ENCODE results near the gene PSMD3.

DNA sequence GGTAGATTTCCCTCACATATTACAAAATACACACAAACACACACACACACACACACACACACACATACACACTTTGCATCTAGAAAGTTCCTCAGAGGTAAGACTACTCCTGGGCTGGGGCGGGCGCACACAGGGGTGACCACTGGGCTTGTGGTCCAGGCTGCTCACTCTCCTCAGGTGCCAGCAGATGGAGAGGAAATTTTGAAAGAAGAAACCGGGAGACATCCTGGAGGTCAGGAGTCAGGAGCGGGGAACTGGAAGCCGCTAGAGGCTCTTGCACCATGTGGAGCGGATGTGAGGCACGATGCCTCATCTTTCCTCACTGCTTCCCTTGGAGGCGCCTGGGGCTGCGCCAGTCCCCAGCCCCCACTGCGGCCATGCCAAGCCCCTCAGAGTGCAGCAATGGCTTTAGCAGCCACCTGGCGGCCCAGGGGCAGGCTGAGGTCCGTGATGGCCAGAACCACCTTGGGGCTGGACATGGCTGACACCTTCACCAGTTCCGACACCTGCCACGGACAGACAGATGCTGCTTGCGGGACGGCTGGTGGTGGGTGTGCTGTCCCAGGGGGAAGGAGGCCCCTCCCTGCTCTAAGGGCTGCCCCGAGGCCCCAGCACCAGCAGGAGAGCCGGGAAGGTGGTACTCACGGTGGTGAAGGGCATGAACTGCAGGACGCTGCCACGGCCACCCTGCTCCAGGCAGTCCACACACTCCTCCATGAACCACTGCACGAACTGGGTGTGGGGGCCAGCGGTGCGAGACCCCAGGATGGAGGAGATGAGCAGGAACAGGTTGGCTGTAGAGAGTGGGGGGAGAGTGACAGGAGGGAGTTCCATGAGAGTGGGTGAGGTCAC, 38.8 kb downstream of the PSMD3 start:
- TF ChIP-seq KDM1A (IDR thresholded peaks at IDR 0.05; ENCODE audit: low read depth) (no peak), POLR2A (IDR thresholded peaks at IDR 0.05; ENCODE audit: low read length) (no peak), BHLHE40 (IDR thresholded peaks at IDR 0.05; ENCODE audit: low read depth, low read length) (no peak), NFE2L2 (conservative IDR thresholded peaks at IDR 0.05; ENCODE audit: low read length) (no peak), RFX5 (IDR thresholded peaks at IDR 0.05) (no peak), RAD21 (conservative IDR thresholded peaks at IDR 0.05 in 1 of 2, IDR thresholded peaks at IDR 0.05 in 1 of 2) (no peak), CEBPB (IDR thresholded peaks at IDR 0.05) (no peak), SMC3 (IDR thresholded peaks at IDR 0.05) (no peak), POLR2AphosphoS2 (conservative IDR thresholded peaks at IDR 0.05; ENCODE audit: low read length) (no peak), HDAC2 (IDR thresholded peaks at IDR 0.05) (no peak)
- TF ChIP-seq, protein P1, sequence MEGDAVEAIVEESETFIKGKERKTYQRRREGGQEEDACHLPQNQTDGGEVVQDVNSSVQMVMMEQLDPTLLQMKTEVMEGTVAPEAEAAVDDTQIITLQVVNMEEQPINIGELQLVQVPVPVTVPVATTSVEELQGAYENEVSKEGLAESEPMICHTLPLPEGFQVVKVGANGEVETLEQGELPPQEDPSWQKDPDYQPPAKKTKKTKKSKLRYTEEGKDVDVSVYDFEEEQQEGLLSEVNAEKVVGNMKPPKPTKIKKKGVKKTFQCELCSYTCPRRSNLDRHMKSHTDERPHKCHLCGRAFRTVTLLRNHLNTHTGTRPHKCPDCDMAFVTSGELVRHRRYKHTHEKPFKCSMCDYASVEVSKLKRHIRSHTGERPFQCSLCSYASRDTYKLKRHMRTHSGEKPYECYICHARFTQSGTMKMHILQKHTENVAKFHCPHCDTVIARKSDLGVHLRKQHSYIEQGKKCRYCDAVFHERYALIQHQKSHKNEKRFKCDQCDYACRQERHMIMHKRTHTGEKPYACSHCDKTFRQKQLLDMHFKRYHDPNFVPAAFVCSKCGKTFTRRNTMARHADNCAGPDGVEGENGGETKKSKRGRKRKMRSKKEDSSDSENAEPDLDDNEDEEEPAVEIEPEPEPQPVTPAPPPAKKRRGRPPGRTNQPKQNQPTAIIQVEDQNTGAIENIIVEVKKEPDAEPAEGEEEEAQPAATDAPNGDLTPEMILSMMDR (IDR thresholded peaks at IDR 0.05): no peak
- TF ChIP-seq, protein P2, sequence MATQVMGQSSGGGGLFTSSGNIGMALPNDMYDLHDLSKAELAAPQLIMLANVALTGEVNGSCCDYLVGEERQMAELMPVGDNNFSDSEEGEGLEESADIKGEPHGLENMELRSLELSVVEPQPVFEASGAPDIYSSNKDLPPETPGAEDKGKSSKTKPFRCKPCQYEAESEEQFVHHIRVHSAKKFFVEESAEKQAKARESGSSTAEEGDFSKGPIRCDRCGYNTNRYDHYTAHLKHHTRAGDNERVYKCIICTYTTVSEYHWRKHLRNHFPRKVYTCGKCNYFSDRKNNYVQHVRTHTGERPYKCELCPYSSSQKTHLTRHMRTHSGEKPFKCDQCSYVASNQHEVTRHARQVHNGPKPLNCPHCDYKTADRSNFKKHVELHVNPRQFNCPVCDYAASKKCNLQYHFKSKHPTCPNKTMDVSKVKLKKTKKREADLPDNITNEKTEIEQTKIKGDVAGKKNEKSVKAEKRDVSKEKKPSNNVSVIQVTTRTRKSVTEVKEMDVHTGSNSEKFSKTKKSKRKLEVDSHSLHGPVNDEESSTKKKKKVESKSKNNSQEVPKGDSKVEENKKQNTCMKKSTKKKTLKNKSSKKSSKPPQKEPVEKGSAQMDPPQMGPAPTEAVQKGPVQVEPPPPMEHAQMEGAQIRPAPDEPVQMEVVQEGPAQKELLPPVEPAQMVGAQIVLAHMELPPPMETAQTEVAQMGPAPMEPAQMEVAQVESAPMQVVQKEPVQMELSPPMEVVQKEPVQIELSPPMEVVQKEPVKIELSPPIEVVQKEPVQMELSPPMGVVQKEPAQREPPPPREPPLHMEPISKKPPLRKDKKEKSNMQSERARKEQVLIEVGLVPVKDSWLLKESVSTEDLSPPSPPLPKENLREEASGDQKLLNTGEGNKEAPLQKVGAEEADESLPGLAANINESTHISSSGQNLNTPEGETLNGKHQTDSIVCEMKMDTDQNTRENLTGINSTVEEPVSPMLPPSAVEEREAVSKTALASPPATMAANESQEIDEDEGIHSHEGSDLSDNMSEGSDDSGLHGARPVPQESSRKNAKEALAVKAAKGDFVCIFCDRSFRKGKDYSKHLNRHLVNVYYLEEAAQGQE (IDR thresholded peaks at IDR 0.05): no peak
